Spleen (tissue), 11 donors: ENCODE measurements around the gene BCL10. TPM values are rescaled to one million over a fixed set of nuclear protein-coding genes. Genes with fewer than 3 reads are reported as not detected.
A peak's percentile ranks its signal among the peaks of the same experiment; 100 is the strongest.
"Not testable (repeated sequence)": the region's sequence is repeated elsewhere in the genome, so short reads cannot be mapped to it uniquely, and the experiment has no call there.

Experiments used
- DNase-seq: peaks from one replicate; pipeline ENCODE4 v3.0.0-alpha.2; 2020
- H3K27ac ChIP-seq, 8 donors: fragments of 200-600 bp; sonication (generic) in 7 of 8; 1 replicate in 4 of 8; 2 replicates in 4 of 8; pipeline versions ENCODE4 v1.5.0 to v1.8.0; 2016 to 2021; ENCODE audit warnings: inconsistent platforms in 4 of 8, mild to moderate bottlenecking in 4 of 8, moderate library complexity in 1 of 8
- H3K27me3 ChIP-seq, 7 donors: fragments of 200-600 bp; sonication (generic) in 6 of 7; replicated peaks in 1 of 7; 1 replicate in 4 of 7; 2 replicates in 3 of 7; pipeline versions ENCODE4 v1.5.0 to v1.8.0; 2016 to 2021; ENCODE audit warnings: inconsistent platforms in 3 of 7, mild to moderate bottlenecking in 1 of 7
- H3K36me3 ChIP-seq, 6 donors: fragments of 200-600 bp; sonication (generic) in 5 of 6; 1 replicate in 4 of 6; 2 replicates in 2 of 6; pipeline versions ENCODE4 v1.5.0 to v1.8.0; 2016 to 2021; ENCODE audit warnings: inconsistent platforms in 2 of 6
- H3K4me1 ChIP-seq, 6 donors: fragments of 200-600 bp; sonication (generic) in 5 of 6; 1 replicate in 3 of 6; 2 replicates in 3 of 6; pipeline versions ENCODE4 v1.5.0 to v1.8.0; 2016 to 2021; ENCODE audit warnings: inconsistent platforms in 3 of 6
- H3K4me3 ChIP-seq, 8 donors: fragments of 200-600 bp; sonication (generic) in 7 of 8; 1 replicate in 4 of 8; 2 replicates in 4 of 8; pipeline versions ENCODE4 v1.5.0 to v1.8.0; 2016 to 2021; ENCODE audit warnings: inconsistent platforms in 4 of 8, mild to moderate bottlenecking in 4 of 8, moderate library complexity in 2 of 8
- H3K9me3 ChIP-seq, 8 donors: fragments of 200-600 bp; sonication (generic) in 7 of 8; 1 replicate in 4 of 8; 2 replicates in 4 of 8; pipeline versions ENCODE4 v1.5.0 to v1.8.0; 2016 to 2021; ENCODE audit warnings: inconsistent platforms in 4 of 8
- POLR2A ChIP-seq, 3 donors: fragments of 450-650 bp; IDR thresholded peaks; one replicate each; pipeline ENCODE4 v1.5.1; 2017; ENCODE audit warnings: antibody characterized with exemption in 3 of 3, mild to moderate bottlenecking in 1 of 3
- POLR2AphosphoS5 ChIP-seq, 3 donors: sonication (generic); formaldehyde crosslinking; IDR thresholded peaks; one replicate each; pipeline ENCODE4 v1.5.1; 2017; ENCODE audit warnings: antibody characterized with exemption in 3 of 3
- WGBS, 5 donors: extraction: QIAGEN DNeasy Blood & Tissue Kit in 3 of 5; methylation state at CpG; one replicate each; pipeline versions ENCODE4 v1.1.5 to v1.1.7; 2013 to 2018; 5-methylcytosine and 5-hydroxymethylcytosine counted together
- intact Hi-C: fragments of 100-400 bp; cut with DNase I; formaldehyde crosslinking; loops from one replicate; pipeline ENCODE4 v1.15.0; 2023; ENCODE audit warnings: low total_unique reads
- polyA plus RNA-seq, 3 donors: library from polyadenylated mRNA; stranded (reverse); fragments of 200-250 nt; gene quantifications; one replicate each; pipeline ENCODE4 v1.2.1, GENCODE V29; 2013
- total RNA-seq, 7 donors: library from RNA; depleted of rRNA in 3 of 7; stranded (reverse); fragments of >200 nt in 3 of 7; fragmentation: NEBNext Ultra II Directional in 4 of 7; extraction: Animal tissue kit (Norgen Biotek cat#: 25700) in 4 of 7; gene quantifications; one replicate each; pipeline versions ENCODE4 v1.1.0 to v1.2.1, GENCODE V29; 2016 to 2021
- TF ChIP-seq, protein P1 (sequence below), 11 experiments: fragments of 200-600 bp in 7 of 11; fragments of 450-650 bp in 4 of 11; sonication (generic) in 4 of 11; IDR thresholded peaks in 8 of 11; conservative IDR thresholded peaks in 3 of 11; 1 replicate in 7 of 11; 2 replicates in 4 of 11; pipeline versions ENCODE4 v1.4.0 to v1.8.0; 2016 to 2021; ENCODE audit warnings: antibody characterized with exemption in 11 of 11, inconsistent platforms in 4 of 11, mild to moderate bottlenecking in 1 of 11
- donor health status: healthy with polysubstance abuse.
- donor health status: DM: no; HTN: no; CAD: no; lungs with moderate emphysema.
- donor health status: DM: no; HTN: no; CAD: no.
- donor health status: Bipolar disorder and iron deficiency.
- donor health status: healthy.
- donor health status: DM: no; HTN: no; CAD: no.
- donor health status: DM: yes; HTN: yes; CAD: no.

BCL10 gene
- total and polyA plus RNA-seq, 10 donors = 10.5 to 45.1 (median 33.7) TPM

DNA sequence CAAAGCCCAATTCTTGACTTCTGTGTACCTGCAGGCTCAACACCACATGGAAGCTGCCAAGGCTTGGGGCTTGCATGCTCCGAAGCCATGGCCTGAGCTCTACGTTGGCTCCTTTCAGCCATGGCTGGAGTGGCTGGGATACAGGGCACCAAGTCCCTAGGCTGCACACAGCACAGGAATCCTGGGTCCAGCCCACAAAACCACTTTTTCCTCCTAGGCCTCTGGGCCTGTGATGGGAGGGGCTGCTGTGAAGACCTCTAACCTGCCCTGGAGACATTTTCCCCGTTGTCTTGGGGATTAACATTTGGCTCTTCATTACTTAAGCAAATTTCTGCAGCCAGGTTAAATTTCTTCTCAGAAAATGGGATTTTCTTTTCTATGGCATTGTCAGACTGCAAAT, 27.4 kb downstream of the BCL10 start:
- H3K27ac ChIP-seq, H3K27me3 ChIP-seq, H3K9me3 ChIP-seq, DNase-seq, H3K4me3 ChIP-seq, intact Hi-C loops: not testable (repeated sequence)
- TF ChIP-seq, protein P1, sequence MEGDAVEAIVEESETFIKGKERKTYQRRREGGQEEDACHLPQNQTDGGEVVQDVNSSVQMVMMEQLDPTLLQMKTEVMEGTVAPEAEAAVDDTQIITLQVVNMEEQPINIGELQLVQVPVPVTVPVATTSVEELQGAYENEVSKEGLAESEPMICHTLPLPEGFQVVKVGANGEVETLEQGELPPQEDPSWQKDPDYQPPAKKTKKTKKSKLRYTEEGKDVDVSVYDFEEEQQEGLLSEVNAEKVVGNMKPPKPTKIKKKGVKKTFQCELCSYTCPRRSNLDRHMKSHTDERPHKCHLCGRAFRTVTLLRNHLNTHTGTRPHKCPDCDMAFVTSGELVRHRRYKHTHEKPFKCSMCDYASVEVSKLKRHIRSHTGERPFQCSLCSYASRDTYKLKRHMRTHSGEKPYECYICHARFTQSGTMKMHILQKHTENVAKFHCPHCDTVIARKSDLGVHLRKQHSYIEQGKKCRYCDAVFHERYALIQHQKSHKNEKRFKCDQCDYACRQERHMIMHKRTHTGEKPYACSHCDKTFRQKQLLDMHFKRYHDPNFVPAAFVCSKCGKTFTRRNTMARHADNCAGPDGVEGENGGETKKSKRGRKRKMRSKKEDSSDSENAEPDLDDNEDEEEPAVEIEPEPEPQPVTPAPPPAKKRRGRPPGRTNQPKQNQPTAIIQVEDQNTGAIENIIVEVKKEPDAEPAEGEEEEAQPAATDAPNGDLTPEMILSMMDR (IDR thresholded peaks at IDR 0.05 in 8 of 11, conservative IDR thresholded peaks at IDR 0.05 in 3 of 11) = peak in 1 of 11 experiments; percentile 4
- WGBS, 5 donors = 78 to 95% (median 86%) methylated on average over 3 of the region's 3 CpGs
- Histone ChIP-seq H3K36me3 (peaks cover 0 to 39% (median 13%) of the 10 kb centered on the region in 6 donors), H3K4me1 (peaks cover 4 to 18% (median 8%) of the 10 kb centered on the region in 6 donors)

DNA sequence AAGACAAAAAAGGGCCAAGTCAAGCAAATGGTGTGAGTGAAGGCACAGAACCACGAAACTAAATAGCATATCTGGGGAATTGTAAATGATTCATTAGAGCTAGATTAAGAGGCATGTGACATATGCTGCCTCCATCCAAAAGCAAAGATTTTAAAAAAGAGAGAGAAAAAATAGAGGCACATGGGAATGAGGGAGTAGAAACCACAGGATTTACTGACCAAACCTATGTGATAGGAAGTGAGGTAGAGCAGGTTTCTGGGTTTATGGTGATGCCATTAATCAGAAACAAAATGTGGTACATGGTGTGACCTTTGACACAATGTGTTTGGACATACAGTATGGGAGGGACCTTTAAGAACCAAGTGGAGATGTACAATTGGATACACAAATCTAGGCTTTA, 30.5 kb downstream of the BCL10 start:
- H3K9me3 ChIP-seq = peaks cover 0 to 9% (median 2%) of the 10 kb centered on the region in 8 donors
- no peaks in the 10 kb centered on the region for H3K27me3 ChIP-seq
- H3K27ac ChIP-seq = no peak overlapping the region
- peaks cover 0 to 8% (median 4%) of the 10 kb centered on the region in 6 donors for H3K36me3 ChIP-seq
- 74 to 94% (median 89%) methylated on average over 1 of the region's 1 CpG for WGBS, 5 donors
- no peak overlapping the region for H3K4me3 ChIP-seq
- no peak for DNase-seq
- intact Hi-C loops = no loop called here
- no peak for TF ChIP-seq POLR2A (IDR thresholded peaks at IDR 0.05)
- TF ChIP-seq, protein P1 (IDR thresholded peaks at IDR 0.05 in 8 of 11, conservative IDR thresholded peaks at IDR 0.05 in 3 of 11) = no peak
- TF ChIP-seq POLR2AphosphoS5 (IDR thresholded peaks at IDR 0.05) = no peak
- H3K4me1 ChIP-seq = peaks cover 0 to 2% (median 0%) of the 10 kb centered on the region in 6 donors

DNA sequence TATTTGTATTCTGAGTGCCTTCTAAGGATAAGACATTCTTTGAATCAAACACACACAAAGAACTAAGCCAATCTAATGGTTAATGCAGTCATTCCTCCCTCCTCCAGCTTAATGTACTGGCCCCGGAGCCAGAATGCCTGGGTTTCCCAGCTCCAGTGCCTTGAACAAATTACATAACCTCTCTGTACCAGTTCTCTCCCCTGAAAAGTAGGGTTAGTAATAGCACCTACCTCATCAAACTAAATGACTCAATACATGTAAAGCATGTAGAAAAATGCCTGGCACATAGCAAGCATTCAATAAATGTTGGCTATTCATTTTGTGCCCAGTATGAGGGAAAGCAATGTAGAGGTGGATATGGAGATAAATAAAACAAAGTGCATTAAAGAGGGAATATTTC, 31.0 kb downstream of the BCL10 start:
- H3K36me3 ChIP-seq = peaks cover 0 to 5% (median 1%) of the 10 kb centered on the region in 6 donors
- intact Hi-C loops = no loop called here
- 76 to 88% (median 85%) methylated on average over 1 of the region's 1 CpG for WGBS, 5 donors
- no peak overlapping the region for H3K27ac ChIP-seq
- H3K27me3 ChIP-seq = no peaks in the 10 kb centered on the region
- peaks cover 0 to 5% (median 1%) of the 10 kb centered on the region in 6 donors for H3K4me1 ChIP-seq
- peaks cover 0 to 9% (median 2%) of the 10 kb centered on the region in 8 donors for H3K9me3 ChIP-seq
- H3K4me3 ChIP-seq = no peak overlapping the region
- DNase-seq = no peak
- TF ChIP-seq, protein P1 (IDR thresholded peaks at IDR 0.05 in 8 of 11, conservative IDR thresholded peaks at IDR 0.05 in 3 of 11) = no peak
- TF ChIP-seq POLR2AphosphoS5 (IDR thresholded peaks at IDR 0.05) (no peak), POLR2A (IDR thresholded peaks at IDR 0.05) (no peak)

DNA sequence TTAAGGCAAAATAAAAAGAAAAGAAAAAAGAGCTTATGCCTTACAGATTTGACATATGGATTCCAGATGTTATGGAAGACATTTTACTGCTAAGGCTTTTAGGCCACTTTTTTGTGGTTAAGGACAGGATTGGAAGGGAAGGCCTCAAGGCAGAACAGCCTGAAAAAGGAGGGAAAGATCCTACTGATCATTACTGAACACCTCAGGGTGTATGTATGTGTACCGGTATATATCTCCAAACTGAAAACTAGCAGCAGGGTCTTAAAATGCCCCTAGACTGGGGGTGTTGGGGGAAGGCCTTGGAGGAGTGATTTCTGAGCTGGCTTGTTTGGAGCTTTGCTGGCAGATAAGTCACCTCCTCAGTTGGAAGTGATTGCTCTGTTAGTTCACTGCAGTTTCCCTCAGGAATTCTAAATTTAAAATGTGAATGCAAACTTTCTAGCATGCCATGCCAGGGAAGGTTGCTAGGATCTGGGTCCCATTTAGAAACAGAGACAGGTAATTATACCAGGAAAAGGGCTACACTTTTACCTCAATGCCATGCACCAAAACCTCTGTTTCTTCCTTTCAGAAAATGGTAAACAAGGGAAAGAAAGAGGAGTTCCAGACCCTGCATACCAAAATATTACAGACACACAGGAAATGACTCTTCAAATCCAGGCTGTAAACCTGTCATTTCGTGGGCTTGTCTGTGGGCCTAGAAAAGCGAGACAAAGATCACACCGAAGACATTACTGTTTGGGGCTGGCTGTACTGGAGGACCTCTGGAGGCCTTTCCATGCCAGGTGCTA, 32.0 kb downstream of the BCL10 start:
- Histone ChIP-seq H3K4me3 (no peak overlapping the region), H3K27ac (no peak overlapping the region), H3K4me1 (peaks cover 0 to 7% (median 2%) of the 10 kb centered on the region in 6 donors), H3K36me3 (no peaks in the 10 kb centered on the region), H3K9me3 (peaks cover 0 to 9% (median 2%) of the 10 kb centered on the region in 8 donors), H3K27me3 (no peaks in the 10 kb centered on the region)
- TF ChIP-seq POLR2A (IDR thresholded peaks at IDR 0.05) (no peak), POLR2AphosphoS5 (IDR thresholded peaks at IDR 0.05) (no peak)
- TF ChIP-seq, protein P1 (IDR thresholded peaks at IDR 0.05 in 8 of 11, conservative IDR thresholded peaks at IDR 0.05 in 3 of 11) = no peak
- intact Hi-C loops = no loop called here
- DNase-seq = no peak
- WGBS, 5 donors = 40 to 53% (median 49%) methylated on average over 4 of the region's 4 CpGs
